ENCODE results near the gene ZDHHC4.

DNA sequence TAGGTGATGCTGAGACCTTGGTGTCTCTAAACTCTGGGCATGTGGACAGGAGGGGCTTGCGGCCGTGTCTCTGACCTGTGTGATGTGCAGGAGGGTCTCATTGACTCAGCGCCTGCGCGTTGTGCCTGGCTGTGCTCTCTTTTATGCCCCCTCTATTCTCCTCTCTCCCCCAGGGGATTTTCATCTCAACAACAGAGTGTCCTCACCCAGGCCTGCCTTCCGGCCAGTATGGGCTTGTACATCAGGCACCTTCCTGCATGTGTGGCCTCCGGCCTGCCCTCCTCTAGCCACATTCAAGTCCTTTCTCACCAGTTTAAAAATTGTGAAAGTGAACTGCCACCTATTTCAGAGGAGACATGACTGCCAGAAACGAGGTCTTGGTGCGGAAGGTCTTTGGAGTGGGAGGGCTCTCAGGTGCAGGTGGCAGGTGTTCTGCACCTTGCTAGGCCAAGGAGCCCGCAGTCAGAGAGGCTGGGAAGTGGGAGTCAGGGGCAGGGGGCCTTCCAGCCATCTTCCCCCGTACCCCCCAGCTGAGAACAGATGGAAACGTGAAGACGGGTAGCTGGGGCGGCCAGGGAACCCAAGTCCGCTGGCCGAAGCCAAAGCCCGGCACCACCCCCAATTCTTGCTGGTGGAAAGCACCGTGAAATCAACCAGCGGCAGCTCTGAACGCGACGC is 12.0 kb downstream of the ZDHHC4 start:
- TF ChIP-seq POLR2A (IDR thresholded peaks at IDR 0.05), result no peak
- TF ChIP-seq, protein P1, sequence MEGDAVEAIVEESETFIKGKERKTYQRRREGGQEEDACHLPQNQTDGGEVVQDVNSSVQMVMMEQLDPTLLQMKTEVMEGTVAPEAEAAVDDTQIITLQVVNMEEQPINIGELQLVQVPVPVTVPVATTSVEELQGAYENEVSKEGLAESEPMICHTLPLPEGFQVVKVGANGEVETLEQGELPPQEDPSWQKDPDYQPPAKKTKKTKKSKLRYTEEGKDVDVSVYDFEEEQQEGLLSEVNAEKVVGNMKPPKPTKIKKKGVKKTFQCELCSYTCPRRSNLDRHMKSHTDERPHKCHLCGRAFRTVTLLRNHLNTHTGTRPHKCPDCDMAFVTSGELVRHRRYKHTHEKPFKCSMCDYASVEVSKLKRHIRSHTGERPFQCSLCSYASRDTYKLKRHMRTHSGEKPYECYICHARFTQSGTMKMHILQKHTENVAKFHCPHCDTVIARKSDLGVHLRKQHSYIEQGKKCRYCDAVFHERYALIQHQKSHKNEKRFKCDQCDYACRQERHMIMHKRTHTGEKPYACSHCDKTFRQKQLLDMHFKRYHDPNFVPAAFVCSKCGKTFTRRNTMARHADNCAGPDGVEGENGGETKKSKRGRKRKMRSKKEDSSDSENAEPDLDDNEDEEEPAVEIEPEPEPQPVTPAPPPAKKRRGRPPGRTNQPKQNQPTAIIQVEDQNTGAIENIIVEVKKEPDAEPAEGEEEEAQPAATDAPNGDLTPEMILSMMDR (IDR thresholded peaks at IDR 0.05), result no peak

Data from Peyer's patch (tissue), 4 donors.